ENCODE data around the gene PRKCE. TPM values are rescaled to one million over a fixed set of nuclear protein-coding genes. Genes with fewer than 3 reads are reported as not detected.

The PRKCE gene
- total and polyA plus RNA-seq, 2 of the 8 experiments (the other 6 are each of a cell fraction or from before 2014, with no cell fraction given), result 0.54 to 2.1 TPM

GRCh38 chr2:45962177-45962921 lies 310.9 kb downstream of the PRKCE start (continued):
- TF ChIP-seq CBX8 (IDR thresholded peaks at IDR 0.05; ENCODE audit: borderline replicate concordance, low read depth, low read length), result no peak
- TF ChIP-seq E2F6 (IDR thresholded peaks at IDR 0.05), result no peak
- no peak for TF ChIP-seq BCL11A (IDR thresholded peaks at IDR 0.05; ENCODE audit: low read depth in 2 of 2, low read length in 2 of 2)
- no peak for TF ChIP-seq BRCA1 (IDR thresholded peaks at IDR 0.05; ENCODE audit: low read depth, low read length)
- TF ChIP-seq RBBP5 (IDR thresholded peaks at IDR 0.05; ENCODE audit: borderline replicate concordance, low read depth, low read length), result no peak
- TF ChIP-seq EP300 (IDR thresholded peaks at IDR 0.05; ENCODE audit: borderline replicate concordance in 1 of 2, low read depth in 2 of 2, low read length in 2 of 2), result no peak
